GM23338 (cell line): ENCODE results near the gene RRP8. TPM values are rescaled to one million over a fixed set of nuclear protein-coding genes. Genes with fewer than 3 reads are reported as not detected.

Experiments used
- ATAC-seq: fragments of 200-7000 bp; cut with Tn5 transposase; 3 replicates; pipeline ENCODE4 v1.9.1; 2020
- DNase-seq: peaks from one replicate; pipeline ENCODE4 v3.0.0-alpha.2; 2015; ENCODE audit warnings: low spot score
- H2AFZ ChIP-seq: fragments of 200-600 bp; sonication (generic); 2 replicates; pipeline ENCODE4 v1.8.0; 2016; ENCODE audit warnings: antibody characterized with exemption, mild to moderate bottlenecking, moderate library complexity
- H3F3A ChIP-seq: fragments of 200-600 bp; sonication (generic); replicated peaks from 2 replicates; pipeline ENCODE4 v1.8.0; 2017; ENCODE audit warnings: antibody characterized with exemption, mixed run types, low read depth
- H3K27ac ChIP-seq: fragments of 200-600 bp; sonication (generic); 2 replicates; pipeline ENCODE4 v1.6.1; 2016; ENCODE audit warnings: low read depth
- H3K27me3 ChIP-seq: fragments of 200-600 bp; sonication (generic); 2 replicates; pipeline ENCODE4 v1.8.0; 2016; ENCODE audit warnings: mild to moderate bottlenecking, mixed run types, moderate library complexity; ENCODE audit not compliant: insufficient read depth
- H3K36me3 ChIP-seq: fragments of 200-600 bp; sonication (generic); 2 replicates; pipeline ENCODE4 v1.8.0; 2016; ENCODE audit warnings: mild to moderate bottlenecking; ENCODE audit not compliant: insufficient read depth
- H3K4me1 ChIP-seq: fragments of 200-600 bp; sonication (generic); 2 replicates; pipeline ENCODE4 v1.8.0; 2016; ENCODE audit warnings: mild to moderate bottlenecking, moderate library complexity; ENCODE audit not compliant: insufficient read depth
- H3K4me2 ChIP-seq: fragments of 200-600 bp; sonication (generic); 2 replicates; pipeline ENCODE4 v1.7.1; 2017; ENCODE audit warnings: mixed run types
- H3K4me3 ChIP-seq: fragments of 200-600 bp; sonication (generic); 2 replicates; pipeline ENCODE4 v1.6.1; 2016; ENCODE audit warnings: mixed run types
- H3K79me2 ChIP-seq: fragments of 200-600 bp; sonication (generic); replicated peaks from 2 replicates; pipeline ENCODE4 v1.8.0; 2017; ENCODE audit warnings: mild to moderate bottlenecking; ENCODE audit not compliant: insufficient read depth
- H3K9me2 ChIP-seq: fragments of 200-600 bp; sonication (generic); 2 replicates; pipeline ENCODE4 v1.8.0; 2017; ENCODE audit not compliant: insufficient read depth
- H4K20me1 ChIP-seq: fragments of 200-600 bp; sonication (generic); replicated peaks from 2 replicates; pipeline ENCODE4 v1.8.0; 2017; ENCODE audit warnings: mild to moderate bottlenecking; ENCODE audit not compliant: insufficient read depth
- H3K27ac Mint-ChIP-seq: 2 replicates; pipeline ENCODE4 v1.8.0; 2020; ENCODE audit warnings: inconsistent platforms, mild to moderate bottlenecking, moderate library complexity, mixed read lengths
- H3K27me3 Mint-ChIP-seq: 3 replicates; pipeline ENCODE4 v1.8.0; 2022; ENCODE audit warnings: low read depth, mild to moderate bottlenecking, moderate library complexity, mixed read lengths, inconsistent platforms; ENCODE audit not compliant: insufficient read depth, poor library complexity
- H3K36me3 Mint-ChIP-seq: 3 replicates; pipeline ENCODE4 v1.8.0; 2021; ENCODE audit warnings: low read depth, mild to moderate bottlenecking, inconsistent platforms, moderate library complexity, mixed read lengths
- H3K4me1 Mint-ChIP-seq: 3 replicates; pipeline ENCODE4 v1.8.0; 2020; ENCODE audit warnings: mild to moderate bottlenecking, inconsistent platforms, mixed read lengths
- H3K4me3 Mint-ChIP-seq: 3 replicates; pipeline ENCODE4 v1.8.0; 2021; ENCODE audit warnings: moderate library complexity, mild to moderate bottlenecking, inconsistent platforms, mixed read lengths
- H3K9me3 Mint-ChIP-seq: 3 replicates; pipeline ENCODE4 v1.8.0; 2020; ENCODE audit warnings: moderate library complexity, mild to moderate bottlenecking, inconsistent platforms, mixed read lengths
- JUNB ChIP-seq: IDR thresholded peaks from one replicate; pipeline ENCODE4 v1.6.1; 2016; ENCODE audit warnings: antibody characterized with exemption; ENCODE audit not compliant: unreplicated experiment
- STAT1 ChIP-seq: IDR thresholded peaks from one replicate; pipeline ENCODE4 v1.6.1; 2016; ENCODE audit warnings: antibody characterized with exemption; ENCODE audit not compliant: unreplicated experiment
- ZNF114 ChIP-seq: fragments of 250-450 bp; sonication (Bioruptor Pico); IDR thresholded peaks from 2 replicates; pipeline ENCODE4 v1.5.0; 2020; ENCODE audit warnings: mild to moderate bottlenecking, moderate library complexity
- ZNF331 ChIP-seq: fragments of 250-450 bp; sonication (Bioruptor Pico); IDR thresholded peaks from 2 replicates; pipeline ENCODE4 v1.5.0; 2020; ENCODE audit warnings: low read depth, mild to moderate bottlenecking, moderate library complexity
- polyA plus RNA-seq: library from polyadenylated mRNA; unstranded; fragments of >200 nt; fragmentation: Nextera tagmentation; extraction: Ambion mirVana; gene quantifications from 2 replicates; pipeline ENCODE4 v1.2.1, GENCODE V29; 2016
- total RNA-seq: library from RNA; depleted of rRNA; stranded (reverse); fragments of >200 nt; shearing (Covaris generic); gene quantifications from 2 replicates; pipeline ENCODE4 v1.2.3, GENCODE V29; 2014
- TF ChIP-seq, protein P1 (sequence below): IDR thresholded peaks from 2 replicates; pipeline ENCODE4 v1.6.1; 2016; ENCODE audit warnings: antibody characterized with exemption
- TF ChIP-seq, protein P2 (sequence below): fragments of 250-450 bp; sonication (Bioruptor Pico); IDR thresholded peaks from 2 replicates; pipeline ENCODE4 v1.5.0; 2020; ENCODE audit warnings: mild to moderate bottlenecking, moderate library complexity

The RRP8 gene
- total and polyA plus RNA-seq, 2 experiments from 2014 or later, result 7.4 to 13.7 TPM

- no peaks in the 10 kb centered on the region for H3K79me2 ChIP-seq
- no peaks in the 10 kb centered on the region for H3K9me2 ChIP-seq
- no peaks in the 10 kb centered on the region for H3K36me3 ChIP-seq
- H3K27me3 Mint-ChIP-seq, result peaks cover 14% of the 10 kb centered on the region
- H3K4me3 ChIP-seq, result no peak overlapping the region
- H3K4me1 Mint-ChIP-seq, result peaks cover 27% of the 10 kb centered on the region
- peaks cover 6% of the 10 kb centered on the region; the same call in 1 of the 2 replicates for H3K4me1 ChIP-seq
- DNase-seq (no peak), ATAC-seq (no peak)
- peaks cover 10% of the 10 kb centered on the region; the same call in 1 of the 2 replicates for H3K27me3 ChIP-seq
- peaks cover 3% of the 10 kb centered on the region; the same call in 1 of the 3 replicates for H3K36me3 Mint-ChIP-seq
- TF ChIP-seq JUNB (no peak), ZNF114 (no peak)
- no peak overlapping the region for H2AFZ ChIP-seq
- no peak overlapping the region for H3K4me2 ChIP-seq
- H3K27ac ChIP-seq, result no peak overlapping the region
- no peaks in the 10 kb centered on the region for H4K20me1 ChIP-seq
- H3K27ac Mint-ChIP-seq, result peak overlapping the region; percentile 53; the same call in 1 of the 2 replicates
- H3F3A ChIP-seq, result no peaks in the 10 kb centered on the region
- no peaks in the 10 kb centered on the region for H3K9me3 Mint-ChIP-seq
- no peak overlapping the region for H3K4me3 Mint-ChIP-seq
Measured at GRCh38 chr11:6567371-6567745, 36.1 kb downstream of the RRP8 start.

- Histone ChIP-seq H3K79me2 (no peaks in the 10 kb centered on the region), H3K4me3 (no peak overlapping the region), H3K4me1 (peaks cover 6% of the 10 kb centered on the region; the same call in 1 of the 2 replicates), H4K20me1 (no peaks in the 10 kb centered on the region), H3K27ac (no peak overlapping the region), H3F3A (no peaks in the 10 kb centered on the region), H2AFZ (no peak overlapping the region), H3K9me2 (no peaks in the 10 kb centered on the region), H3K36me3 (no peaks in the 10 kb centered on the region), H3K27me3 (peaks cover 10% of the 10 kb centered on the region; the same call in 1 of the 2 replicates), H3K4me2 (no peak overlapping the region)
- no peak for TF ChIP-seq ZNF331 (CRISPR knock-in tag)
- TF ChIP-seq, protein P1, sequence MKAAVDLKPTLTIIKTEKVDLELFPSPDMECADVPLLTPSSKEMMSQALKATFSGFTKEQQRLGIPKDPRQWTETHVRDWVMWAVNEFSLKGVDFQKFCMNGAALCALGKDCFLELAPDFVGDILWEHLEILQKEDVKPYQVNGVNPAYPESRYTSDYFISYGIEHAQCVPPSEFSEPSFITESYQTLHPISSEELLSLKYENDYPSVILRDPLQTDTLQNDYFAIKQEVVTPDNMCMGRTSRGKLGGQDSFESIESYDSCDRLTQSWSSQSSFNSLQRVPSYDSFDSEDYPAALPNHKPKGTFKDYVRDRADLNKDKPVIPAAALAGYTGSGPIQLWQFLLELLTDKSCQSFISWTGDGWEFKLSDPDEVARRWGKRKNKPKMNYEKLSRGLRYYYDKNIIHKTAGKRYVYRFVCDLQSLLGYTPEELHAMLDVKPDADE, result no peak
- TF ChIP-seq, protein P2, sequence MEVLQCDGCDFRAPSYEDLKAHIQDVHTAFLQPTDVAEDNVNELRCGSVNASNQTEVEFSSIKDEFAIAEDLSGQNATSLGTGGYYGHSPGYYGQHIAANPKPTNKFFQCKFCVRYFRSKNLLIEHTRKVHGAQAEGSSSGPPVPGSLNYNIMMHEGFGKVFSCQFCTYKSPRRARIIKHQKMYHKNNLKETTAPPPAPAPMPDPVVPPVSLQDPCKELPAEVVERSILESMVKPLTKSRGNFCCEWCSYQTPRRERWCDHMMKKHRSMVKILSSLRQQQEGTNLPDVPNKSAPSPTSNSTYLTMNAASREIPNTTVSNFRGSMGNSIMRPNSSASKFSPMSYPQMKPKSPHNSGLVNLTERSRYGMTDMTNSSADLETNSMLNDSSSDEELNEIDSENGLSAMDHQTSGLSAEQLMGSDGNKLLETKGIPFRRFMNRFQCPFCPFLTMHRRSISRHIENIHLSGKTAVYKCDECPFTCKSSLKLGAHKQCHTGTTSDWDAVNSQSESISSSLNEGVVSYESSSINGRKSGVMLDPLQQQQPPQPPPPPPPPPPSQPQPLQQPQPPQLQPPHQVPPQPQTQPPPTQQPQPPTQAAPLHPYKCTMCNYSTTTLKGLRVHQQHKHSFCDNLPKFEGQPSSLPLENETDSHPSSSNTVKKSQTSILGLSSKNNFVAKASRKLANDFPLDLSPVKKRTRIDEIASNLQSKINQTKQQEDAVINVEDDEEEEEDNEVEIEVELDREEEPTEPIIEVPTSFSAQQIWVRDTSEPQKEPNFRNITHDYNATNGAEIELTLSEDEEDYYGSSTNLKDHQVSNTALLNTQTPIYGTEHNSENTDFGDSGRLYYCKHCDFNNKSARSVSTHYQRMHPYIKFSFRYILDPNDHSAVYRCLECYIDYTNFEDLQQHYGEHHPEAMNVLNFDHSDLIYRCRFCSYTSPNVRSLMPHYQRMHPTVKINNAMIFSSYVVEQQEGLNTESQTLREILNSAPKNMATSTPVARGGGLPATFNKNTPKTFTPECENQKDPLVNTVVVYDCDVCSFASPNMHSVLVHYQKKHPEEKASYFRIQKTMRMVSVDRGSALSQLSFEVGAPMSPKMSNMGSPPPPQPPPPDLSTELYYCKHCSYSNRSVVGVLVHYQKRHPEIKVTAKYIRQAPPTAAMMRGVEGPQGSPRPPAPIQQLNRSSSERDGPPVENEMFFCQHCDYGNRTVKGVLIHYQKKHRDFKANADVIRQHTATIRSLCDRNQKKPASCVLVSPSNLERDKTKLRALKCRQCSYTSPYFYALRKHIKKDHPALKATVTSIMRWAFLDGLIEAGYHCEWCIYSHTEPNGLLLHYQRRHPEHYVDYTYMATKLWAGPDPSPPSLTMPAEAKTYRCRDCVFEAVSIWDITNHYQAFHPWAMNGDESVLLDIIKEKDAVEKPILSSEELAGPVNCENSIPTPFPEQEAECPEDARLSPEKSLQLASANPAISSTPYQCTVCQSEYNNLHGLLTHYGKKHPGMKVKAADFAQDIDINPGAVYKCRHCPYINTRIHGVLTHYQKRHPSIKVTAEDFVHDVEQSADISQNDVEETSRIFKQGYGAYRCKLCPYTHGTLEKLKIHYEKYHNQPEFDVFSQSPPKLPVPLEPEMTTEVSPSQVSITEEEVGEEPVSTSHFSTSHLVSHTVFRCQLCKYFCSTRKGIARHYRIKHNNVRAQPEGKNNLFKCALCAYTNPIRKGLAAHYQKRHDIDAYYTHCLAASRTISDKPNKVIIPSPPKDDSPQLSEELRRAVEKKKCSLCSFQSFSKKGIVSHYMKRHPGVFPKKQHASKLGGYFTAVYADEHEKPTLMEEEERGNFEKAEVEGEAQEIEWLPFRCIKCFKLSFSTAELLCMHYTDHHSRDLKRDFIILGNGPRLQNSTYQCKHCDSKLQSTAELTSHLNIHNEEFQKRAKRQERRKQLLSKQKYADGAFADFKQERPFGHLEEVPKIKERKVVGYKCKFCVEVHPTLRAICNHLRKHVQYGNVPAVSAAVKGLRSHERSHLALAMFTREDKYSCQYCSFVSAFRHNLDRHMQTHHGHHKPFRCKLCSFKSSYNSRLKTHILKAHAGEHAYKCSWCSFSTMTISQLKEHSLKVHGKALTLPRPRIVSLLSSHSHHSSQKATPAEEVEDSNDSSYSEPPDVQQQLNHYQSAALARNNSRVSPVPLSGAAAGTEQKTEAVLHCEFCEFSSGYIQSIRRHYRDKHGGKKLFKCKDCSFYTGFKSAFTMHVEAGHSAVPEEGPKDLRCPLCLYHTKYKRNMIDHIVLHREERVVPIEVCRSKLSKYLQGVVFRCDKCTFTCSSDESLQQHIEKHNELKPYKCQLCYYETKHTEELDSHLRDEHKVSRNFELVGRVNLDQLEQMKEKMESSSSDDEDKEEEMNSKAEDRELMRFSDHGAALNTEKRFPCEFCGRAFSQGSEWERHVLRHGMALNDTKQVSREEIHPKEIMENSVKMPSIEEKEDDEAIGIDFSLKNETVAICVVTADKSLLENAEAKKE (CRISPR knock-in tag), result no peak
- TF ChIP-seq STAT1, result no peak
- Mint-ChIP-seq H3K36me3 (peaks cover 3% of the 10 kb centered on the region; the same call in 1 of the 3 replicates), H3K9me3 (no peaks in the 10 kb centered on the region), H3K27ac (peak overlapping the region; percentile 36; the same call in 1 of the 2 replicates), H3K27me3 (peaks cover 14% of the 10 kb centered on the region), H3K4me3 (no peak overlapping the region), H3K4me1 (peaks cover 32% of the 10 kb centered on the region)
- ATAC-seq, result no peak
- no peak for DNase-seq
Measured at GRCh38 chr11:6566704-6567370, 36.6 kb downstream of the RRP8 start.
